Vagina (tissue), 2 donors: Measurements from ENCODE around the gene VEZF1. TPM values are rescaled to one million over a fixed set of nuclear protein-coding genes. Genes with fewer than 3 reads are reported as not detected.
A peak's percentile ranks its signal among the peaks of the same experiment; 100 is the strongest.

ENCODE experiments used
- DNase-seq, 2 donors: peaks; one replicate each; pipeline ENCODE4 v3.0.0-alpha.2; 2017; ENCODE audit errors: extremely low spot score in 2 of 2
- H3K27ac ChIP-seq: fragments of 200-600 bp; sonication (generic); one replicate; pipeline ENCODE4 v1.5.1; 2019
- H3K27me3 ChIP-seq: fragments of 200-600 bp; sonication (generic); one replicate; pipeline ENCODE4 v1.5.1; 2019
- H3K36me3 ChIP-seq, 2 donors: fragments of 200-600 bp; sonication (generic); one replicate each; pipeline ENCODE4 v1.5.1; 2017 to 2019
- H3K4me1 ChIP-seq: fragments of 200-600 bp; sonication (generic); one replicate; pipeline ENCODE4 v1.5.1; 2019
- H3K4me3 ChIP-seq, 2 donors: fragments of 200-600 bp; sonication (generic); 1 replicate in 1 of 2; 2 replicates in 1 of 2; pipeline ENCODE4 v1.5.1; 2016 to 2019
- H3K9me3 ChIP-seq: fragments of 200-600 bp; sonication (generic); one replicate; pipeline ENCODE4 v1.5.1; 2019
- POLR2A ChIP-seq, 2 donors: fragments of 450-650 bp; IDR thresholded peaks; one replicate each; pipeline ENCODE4 v1.6.1; 2017; ENCODE audit warnings: antibody characterized with exemption in 2 of 2, mild to moderate bottlenecking in 2 of 2, moderate library complexity in 2 of 2
- POLR2AphosphoS5 ChIP-seq, 2 donors: sonication (generic); formaldehyde crosslinking; IDR thresholded peaks; one replicate each; pipeline ENCODE4 v1.9.0; 2017; ENCODE audit warnings: antibody characterized with exemption in 2 of 2, mild to moderate bottlenecking in 2 of 2, low read depth in 1 of 2; ENCODE audit not compliant: insufficient read depth in 1 of 2
- intact Hi-C: fragments of 100-400 bp; cut with DNase I; formaldehyde crosslinking; loops from one replicate; pipeline ENCODE4 v1.15.1; 2023
- total RNA-seq: library from RNA; depleted of rRNA; stranded (reverse); fragments of >200 nt; gene quantifications from one replicate; pipeline ENCODE4 v1.2.3, GENCODE V29; 2016
- TF ChIP-seq, protein P1 (sequence below), 3 experiments: fragments of 450-650 bp in 2 of 3; fragments of 200-600 bp in 1 of 3; sonication (generic) in 1 of 3; IDR thresholded peaks; one replicate each; pipeline ENCODE4 v1.5.1; 2017 to 2019; ENCODE audit warnings: antibody characterized with exemption in 3 of 3, mild to moderate bottlenecking in 2 of 3, moderate library complexity in 2 of 3

Gene VEZF1
- total RNA-seq, 1 donor from 2014 or later, result 86.2 TPM

- no peak for TF ChIP-seq POLR2A (IDR thresholded peaks at IDR 0.05)
- TF ChIP-seq POLR2AphosphoS5 (IDR thresholded peaks at IDR 0.05; ENCODE audit: insufficient read depth in 1 of 2, low read depth in 1 of 2), result peak in 1 of 2 donors; percentile 62
- no peaks in the 10 kb centered on the region for H3K27me3 ChIP-seq
- H3K4me1 ChIP-seq, result peaks cover 75% of the 10 kb centered on the region
- DNase-seq, result no peak
- peak overlapping the region; percentile 93 for H3K27ac ChIP-seq
- intact Hi-C loops, result loop anchor here (5.0 kb wide), 3 partner anchors 33 to 113 kb away; no protein-coding TSS in a partner anchor
- peaks cover 0 to 19% of the 10 kb centered on the region in 2 donors for H3K36me3 ChIP-seq
- peak overlapping the region in 1 of 2 donors; percentile 79 for H3K4me3 ChIP-seq
- H3K9me3 ChIP-seq, result no peaks in the 10 kb centered on the region
Observed at GRCh38 chr17:57985675-57985974, 2.4 kb downstream of the VEZF1 start.

- no peak for DNase-seq
- Histone ChIP-seq H3K27me3 (no peaks in the 10 kb centered on the region), H3K4me1 (peaks cover 77% of the 10 kb centered on the region), H3K27ac (peak overlapping the region; percentile 93), H3K4me3 (peak overlapping the region; percentile 0 to 79), H3K9me3 (no peaks in the 10 kb centered on the region), H3K36me3 (peaks cover 0 to 24% of the 10 kb centered on the region in 2 donors)
- intact Hi-C loops, result loop anchor here (5.0 kb wide), 3 partner anchors 33 to 113 kb away; no protein-coding TSS in a partner anchor
- TF ChIP-seq POLR2AphosphoS5 (IDR thresholded peaks at IDR 0.05; ENCODE audit: insufficient read depth in 1 of 2, low read depth in 1 of 2) (no peak), POLR2A (IDR thresholded peaks at IDR 0.05) (no peak)
- TF ChIP-seq, protein P1, sequence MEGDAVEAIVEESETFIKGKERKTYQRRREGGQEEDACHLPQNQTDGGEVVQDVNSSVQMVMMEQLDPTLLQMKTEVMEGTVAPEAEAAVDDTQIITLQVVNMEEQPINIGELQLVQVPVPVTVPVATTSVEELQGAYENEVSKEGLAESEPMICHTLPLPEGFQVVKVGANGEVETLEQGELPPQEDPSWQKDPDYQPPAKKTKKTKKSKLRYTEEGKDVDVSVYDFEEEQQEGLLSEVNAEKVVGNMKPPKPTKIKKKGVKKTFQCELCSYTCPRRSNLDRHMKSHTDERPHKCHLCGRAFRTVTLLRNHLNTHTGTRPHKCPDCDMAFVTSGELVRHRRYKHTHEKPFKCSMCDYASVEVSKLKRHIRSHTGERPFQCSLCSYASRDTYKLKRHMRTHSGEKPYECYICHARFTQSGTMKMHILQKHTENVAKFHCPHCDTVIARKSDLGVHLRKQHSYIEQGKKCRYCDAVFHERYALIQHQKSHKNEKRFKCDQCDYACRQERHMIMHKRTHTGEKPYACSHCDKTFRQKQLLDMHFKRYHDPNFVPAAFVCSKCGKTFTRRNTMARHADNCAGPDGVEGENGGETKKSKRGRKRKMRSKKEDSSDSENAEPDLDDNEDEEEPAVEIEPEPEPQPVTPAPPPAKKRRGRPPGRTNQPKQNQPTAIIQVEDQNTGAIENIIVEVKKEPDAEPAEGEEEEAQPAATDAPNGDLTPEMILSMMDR (IDR thresholded peaks at IDR 0.05), result no peak
Observed at GRCh38 chr17:57984936-57985674, 2.9 kb downstream of the VEZF1 start.

- intact Hi-C loops, result no loop called here
- peak overlapping the region in 1 of 2 donors; percentile 0 for H3K4me3 ChIP-seq
- no peaks in the 10 kb centered on the region for H3K27me3 ChIP-seq
- peak overlapping the region; percentile 93 for H3K27ac ChIP-seq
- H3K36me3 ChIP-seq, result peaks cover 0 to 31% of the 10 kb centered on the region in 2 donors
- no peak for DNase-seq
- no peak for TF ChIP-seq POLR2AphosphoS5 (IDR thresholded peaks at IDR 0.05; ENCODE audit: insufficient read depth in 1 of 2, low read depth in 1 of 2)
- TF ChIP-seq, protein P1 (IDR thresholded peaks at IDR 0.05), result no peak
- no peak for TF ChIP-seq POLR2A (IDR thresholded peaks at IDR 0.05)
- H3K4me1 ChIP-seq, result peaks cover 70% of the 10 kb centered on the region
- no peaks in the 10 kb centered on the region for H3K9me3 ChIP-seq
Observed at GRCh38 chr17:57984261-57984890, 3.7 kb downstream of the VEZF1 start.

DNA sequence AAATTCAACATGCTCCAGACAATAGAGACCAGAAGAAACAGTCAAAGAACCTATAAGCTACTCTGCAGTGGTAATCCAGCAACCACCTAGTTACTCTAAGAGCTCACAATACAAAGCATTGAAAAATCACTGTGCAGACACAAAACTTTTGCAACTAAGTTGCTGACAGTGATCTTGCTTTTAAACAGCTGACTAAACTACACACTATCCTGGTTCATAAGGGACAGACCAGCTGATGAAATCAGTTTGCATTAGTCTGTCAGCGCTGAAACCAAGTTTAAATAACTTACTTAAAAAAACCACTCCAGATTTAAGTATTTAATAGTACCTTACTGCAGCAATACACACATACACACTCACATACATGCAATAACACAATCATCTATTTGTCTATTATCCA, 4.6 kb downstream of the VEZF1 start:
- intact Hi-C loops, result no loop called here
- no peaks in the 10 kb centered on the region for H3K9me3 ChIP-seq
- H3K36me3 ChIP-seq, result peaks cover 0 to 41% of the 10 kb centered on the region in 2 donors
- H3K4me3 ChIP-seq, result no peak overlapping the region
- H3K27me3 ChIP-seq, result no peaks in the 10 kb centered on the region
- no peak for DNase-seq
- H3K27ac ChIP-seq, result no peak overlapping the region
- TF ChIP-seq, protein P1 (IDR thresholded peaks at IDR 0.05), result no peak
- TF ChIP-seq POLR2A (IDR thresholded peaks at IDR 0.05) (no peak), POLR2AphosphoS5 (IDR thresholded peaks at IDR 0.05; ENCODE audit: insufficient read depth in 1 of 2, low read depth in 1 of 2) (no peak)
- H3K4me1 ChIP-seq, result peaks cover 61% of the 10 kb centered on the region

GRCh38 chr17:57982452-57983170, 5.4 kb downstream of the VEZF1 start:
- no peaks in the 10 kb centered on the region for H3K9me3 ChIP-seq
- peaks cover 0 to 49% of the 10 kb centered on the region in 2 donors for H3K36me3 ChIP-seq
- peaks cover 61% of the 10 kb centered on the region for H3K4me1 ChIP-seq
- intact Hi-C loops, result no loop called here
- no peak overlapping the region for H3K27ac ChIP-seq
- DNase-seq, result no peak
- no peaks in the 10 kb centered on the region for H3K27me3 ChIP-seq
- TF ChIP-seq POLR2AphosphoS5 (IDR thresholded peaks at IDR 0.05; ENCODE audit: insufficient read depth in 1 of 2, low read depth in 1 of 2), result no peak
- TF ChIP-seq, protein P1 (IDR thresholded peaks at IDR 0.05), result no peak
- no peak for TF ChIP-seq POLR2A (IDR thresholded peaks at IDR 0.05)
- H3K4me3 ChIP-seq, result no peak overlapping the region
